ENCODE results near the gene RMRP.
A peak's percentile ranks its signal among the peaks of the same experiment; 100 is the strongest.

RMRP gene

DNA sequence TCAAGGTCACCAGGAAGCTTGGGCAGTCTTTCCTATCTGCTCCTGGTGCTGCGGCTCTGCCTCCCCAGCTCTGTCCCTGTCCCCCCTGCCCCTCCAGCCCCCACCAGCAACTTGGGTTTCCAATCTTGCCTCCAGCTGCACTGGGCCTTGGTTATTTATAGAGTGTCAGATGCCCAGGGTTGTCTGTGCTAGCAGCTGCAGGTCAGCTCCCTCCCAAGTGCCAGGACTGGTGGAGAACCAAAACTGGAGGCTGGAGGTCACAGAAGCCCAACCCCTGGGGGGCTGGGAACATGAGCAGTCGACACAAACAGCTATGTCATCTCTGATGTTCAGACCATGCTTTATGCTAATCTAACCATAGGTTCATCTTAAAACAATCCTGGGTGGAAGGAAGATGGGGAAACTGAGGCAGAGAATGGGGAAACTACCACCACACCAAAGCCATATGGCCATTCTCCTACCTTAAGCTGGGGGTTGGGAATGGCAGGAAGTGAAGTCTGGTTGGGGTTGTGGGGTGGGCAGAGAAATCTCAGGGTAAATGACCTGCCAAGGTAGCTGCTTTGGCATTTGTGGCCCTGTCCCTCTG, 30.2 kb upstream of the RMRP start:
- H3K4me3 ChIP-seq (replicated peaks; ENCODE audit: low read depth, low read length): peak overlapping the region; percentile 100
- no peak for DNase-seq (ENCODE audit: extremely low read depth, low read depth)
- TF ChIP-seq, protein P1, sequence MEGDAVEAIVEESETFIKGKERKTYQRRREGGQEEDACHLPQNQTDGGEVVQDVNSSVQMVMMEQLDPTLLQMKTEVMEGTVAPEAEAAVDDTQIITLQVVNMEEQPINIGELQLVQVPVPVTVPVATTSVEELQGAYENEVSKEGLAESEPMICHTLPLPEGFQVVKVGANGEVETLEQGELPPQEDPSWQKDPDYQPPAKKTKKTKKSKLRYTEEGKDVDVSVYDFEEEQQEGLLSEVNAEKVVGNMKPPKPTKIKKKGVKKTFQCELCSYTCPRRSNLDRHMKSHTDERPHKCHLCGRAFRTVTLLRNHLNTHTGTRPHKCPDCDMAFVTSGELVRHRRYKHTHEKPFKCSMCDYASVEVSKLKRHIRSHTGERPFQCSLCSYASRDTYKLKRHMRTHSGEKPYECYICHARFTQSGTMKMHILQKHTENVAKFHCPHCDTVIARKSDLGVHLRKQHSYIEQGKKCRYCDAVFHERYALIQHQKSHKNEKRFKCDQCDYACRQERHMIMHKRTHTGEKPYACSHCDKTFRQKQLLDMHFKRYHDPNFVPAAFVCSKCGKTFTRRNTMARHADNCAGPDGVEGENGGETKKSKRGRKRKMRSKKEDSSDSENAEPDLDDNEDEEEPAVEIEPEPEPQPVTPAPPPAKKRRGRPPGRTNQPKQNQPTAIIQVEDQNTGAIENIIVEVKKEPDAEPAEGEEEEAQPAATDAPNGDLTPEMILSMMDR (IDR thresholded peaks at IDR 0.05; ENCODE audit: low read depth, low read length, missing control alignments): no peak

DNA sequence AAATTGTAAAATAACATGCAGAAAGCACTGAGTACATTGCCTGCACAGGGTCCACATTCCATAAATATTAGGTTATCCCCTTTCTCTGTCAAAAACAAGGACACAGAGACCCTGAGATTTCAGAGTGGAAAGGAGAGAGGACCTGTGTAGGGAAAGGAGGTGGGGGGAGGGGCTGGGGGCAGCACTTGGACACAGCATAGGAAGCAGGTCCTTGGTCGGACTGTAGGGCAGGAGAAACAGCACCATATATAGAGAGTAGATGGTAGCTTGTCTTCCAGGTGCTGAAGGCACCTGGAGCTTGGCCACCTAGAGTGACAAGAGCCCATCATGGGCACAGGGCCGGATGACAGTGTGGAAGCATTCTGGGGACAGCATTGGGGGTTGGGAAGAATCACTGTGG, 29.5 kb upstream of the RMRP start:
- TF ChIP-seq, protein P1 (IDR thresholded peaks at IDR 0.05; ENCODE audit: low read depth, low read length, missing control alignments): no peak
- peak overlapping the region; percentile 100 for H3K4me3 ChIP-seq (replicated peaks; ENCODE audit: low read depth, low read length)
- no peak for DNase-seq (ENCODE audit: extremely low read depth, low read depth)

GRCh38 chr9:35686222-35687203, 28.7 kb upstream of the RMRP start:
- no peak for DNase-seq (ENCODE audit: extremely low read depth, low read depth)

DNA sequence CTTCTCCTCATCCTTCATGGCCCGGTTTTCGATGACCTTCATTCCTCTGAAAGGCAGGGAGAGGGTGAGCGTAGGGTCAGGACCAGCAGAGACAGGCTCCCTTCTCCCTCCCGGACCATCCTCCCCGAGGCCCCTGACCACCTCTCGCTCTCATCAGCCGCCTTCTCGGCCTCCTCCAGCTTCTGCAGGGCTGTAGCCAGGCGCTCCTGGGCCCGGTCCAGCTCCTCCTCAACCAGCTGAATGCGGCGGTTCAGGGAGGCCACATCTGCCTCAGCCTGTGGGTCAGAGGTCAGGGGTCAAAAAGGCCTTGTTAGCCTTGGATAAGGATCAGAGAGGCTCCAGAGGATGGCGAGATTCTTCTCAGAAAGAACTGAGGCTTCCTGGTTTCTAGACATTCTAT, 27.7 kb upstream of the RMRP start:
- H3K4me3 ChIP-seq (replicated peaks; ENCODE audit: low read depth, low read length): no peak overlapping the region
- TF ChIP-seq, protein P1 (IDR thresholded peaks at IDR 0.05; ENCODE audit: low read depth, low read length, missing control alignments): no peak
- no peak for DNase-seq (ENCODE audit: extremely low read depth, low read depth)

More at GRCh38 chr9:35686222-35687203, 28.7 kb upstream of the RMRP start:
- peak overlapping the region; percentile 100 for H3K4me3 ChIP-seq (replicated peaks; ENCODE audit: low read depth, low read length)
- TF ChIP-seq, protein P1 (IDR thresholded peaks at IDR 0.05; ENCODE audit: low read depth, low read length, missing control alignments): no peak

GRCh38 chr9:35684921-35685320, 27.1 kb upstream of the RMRP start:
- no peak for DNase-seq (ENCODE audit: extremely low read depth, low read depth)
- TF ChIP-seq, protein P1 (IDR thresholded peaks at IDR 0.05; ENCODE audit: low read depth, low read length, missing control alignments): no peak
- H3K4me3 ChIP-seq (replicated peaks; ENCODE audit: low read depth, low read length): no peak overlapping the region

- TF ChIP-seq, protein P1 (IDR thresholded peaks at IDR 0.05; ENCODE audit: low read depth, low read length, missing control alignments): no peak
- DNase-seq (ENCODE audit: extremely low read depth, low read depth): no peak
- no peak overlapping the region for H3K4me3 ChIP-seq (replicated peaks; ENCODE audit: low read depth, low read length)
These were observed 25.5 kb upstream of the RMRP start for GRCh38 chr9:35683323-35683722.
